Adipocyte (in vitro differentiated cells): Measurements from ENCODE around the gene RBM25.
"Not testable (repeated sequence)": the region's sequence is repeated elsewhere in the genome, so short reads cannot be mapped to it uniquely, and the experiment has no call there.

ENCODE experiments used
- DNase-seq: peaks from one replicate; pipeline ENCODE4 v3.0.0-alpha.2; 2015; ENCODE audit warnings: low read depth
- H3K27me3 ChIP-seq: replicated peaks from 2 replicates; pipeline ENCODE4 v1.7.0; 2013; ENCODE audit warnings: mild to moderate bottlenecking, low read length, moderate library complexity; ENCODE audit not compliant: control insufficient read depth, insufficient read depth
- H3K36me3 ChIP-seq: 2 replicates; pipeline ENCODE4 v1.7.0; 2013; ENCODE audit warnings: low read length, mild to moderate bottlenecking, moderate library complexity; ENCODE audit not compliant: control insufficient read depth, insufficient read depth, severe bottlenecking
- H3K4me1 ChIP-seq: 2 replicates; pipeline ENCODE4 v1.7.0; 2013; ENCODE audit warnings: mild to moderate bottlenecking, low read length, moderate library complexity; ENCODE audit not compliant: control insufficient read depth, insufficient read depth
- H3K4me3 ChIP-seq: 2 replicates; pipeline ENCODE4 v1.7.0; 2013; ENCODE audit warnings: mild to moderate bottlenecking, low read length, moderate library complexity
- H3K9ac ChIP-seq: 2 replicates; pipeline ENCODE4 v1.7.0; 2013; ENCODE audit warnings: mild to moderate bottlenecking, low read length, moderate library complexity
- H3K9me3 ChIP-seq: 2 replicates; pipeline ENCODE4 v1.7.0; 2013; ENCODE audit warnings: mild to moderate bottlenecking, low read length, moderate library complexity; ENCODE audit not compliant: control insufficient read depth

RBM25 gene

GRCh38 chr14:73036706-73037450 is 21.5 kb upstream of the RBM25 start:
- not testable (repeated sequence) for H3K27me3 ChIP-seq, H3K4me1 ChIP-seq, H3K9me3 ChIP-seq, H3K4me3 ChIP-seq, H3K36me3 ChIP-seq, H3K9ac ChIP-seq, DNase-seq

GRCh38 chr14:73047808-73048207 is 10.5 kb upstream of the RBM25 start:
- H3K9me3 ChIP-seq, result no peaks in the 10 kb centered on the region
- DNase-seq, result no peak
- H3K4me3 ChIP-seq, result no peak overlapping the region
- H3K36me3 ChIP-seq, result no peaks in the 10 kb centered on the region
- H3K27me3 ChIP-seq, result no peaks in the 10 kb centered on the region
- peaks cover 5% of the 10 kb centered on the region for H3K4me1 ChIP-seq
- H3K9ac ChIP-seq, result no peak overlapping the region

GRCh38 chr14:73049428-73049827 is 8.9 kb upstream of the RBM25 start:
- H3K9me3 ChIP-seq, result no peaks in the 10 kb centered on the region
- no peaks in the 10 kb centered on the region for H3K36me3 ChIP-seq
- H3K4me1 ChIP-seq, result peaks cover 5% of the 10 kb centered on the region
- no peaks in the 10 kb centered on the region for H3K27me3 ChIP-seq
- no peak for DNase-seq
- H3K4me3 ChIP-seq, result no peak overlapping the region
- H3K9ac ChIP-seq, result no peak overlapping the region

GRCh38 chr14:73055251-73055650 is 3.1 kb upstream of the RBM25 start:
- Histone ChIP-seq H3K27me3 (no peaks in the 10 kb centered on the region), H3K9ac (no peak overlapping the region), H3K4me3 (no peak overlapping the region), H3K36me3 (no peaks in the 10 kb centered on the region), H3K4me1 (peaks cover 9% of the 10 kb centered on the region), H3K9me3 (no peaks in the 10 kb centered on the region)
- no peak for DNase-seq

- no peaks in the 10 kb centered on the region for H3K27me3 ChIP-seq
- H3K9me3 ChIP-seq, result no peaks in the 10 kb centered on the region
- H3K4me3 ChIP-seq, result peak overlapping the region; percentile 95
- no peak for DNase-seq
- peak overlapping the region; percentile 89 for H3K9ac ChIP-seq
- H3K36me3 ChIP-seq, result peaks cover 5% of the 10 kb centered on the region
- H3K4me1 ChIP-seq, result peaks cover 24% of the 10 kb centered on the region
These were observed 450 bp upstream of the RBM25 start for GRCh38 chr14:73057944-73058223.

DNA sequence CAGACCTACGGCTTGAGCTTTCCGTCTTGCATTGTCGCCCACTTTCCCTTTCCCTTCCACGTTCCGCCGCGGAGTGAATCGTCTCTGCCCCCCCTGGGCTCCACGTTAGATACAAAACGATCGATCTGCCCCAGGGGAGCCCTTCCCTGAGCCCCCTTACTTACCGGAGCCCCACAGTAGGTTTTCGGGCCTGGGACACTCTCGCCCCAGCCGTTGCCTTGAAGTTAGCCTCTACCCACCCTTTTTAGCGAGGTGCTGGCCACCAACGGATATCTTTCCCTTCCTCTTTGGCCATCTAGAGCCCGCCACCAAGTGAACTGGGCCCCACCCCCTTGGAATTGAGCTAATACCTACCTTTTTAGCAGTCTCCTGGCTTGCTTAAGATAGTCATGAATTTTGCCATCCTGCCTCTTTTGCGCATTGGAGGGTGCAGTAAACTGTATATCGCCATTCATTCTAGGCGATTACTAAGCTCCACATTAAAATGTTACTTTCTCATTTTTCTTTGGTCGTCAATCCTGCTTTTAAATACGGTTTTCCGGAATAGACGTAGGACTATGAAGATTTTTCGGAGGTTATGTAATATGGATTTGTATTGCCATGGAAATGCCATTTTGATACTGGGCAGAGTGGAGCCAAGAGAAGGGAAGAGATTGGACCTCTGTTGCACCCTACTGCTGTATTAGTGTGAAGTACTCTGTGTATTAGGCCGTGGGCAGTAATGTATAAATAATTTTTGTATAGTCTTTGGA is 764 bp downstream of the RBM25 start:
- Histone ChIP-seq H3K4me3 (peak overlapping the region; percentile 95), H3K9ac (peak overlapping the region; percentile 89), H3K27me3 (no peaks in the 10 kb centered on the region), H3K4me1 (peaks cover 24% of the 10 kb centered on the region), H3K36me3 (peaks cover 12% of the 10 kb centered on the region), H3K9me3 (no peaks in the 10 kb centered on the region)
- peak; percentile 60 for DNase-seq

DNA sequence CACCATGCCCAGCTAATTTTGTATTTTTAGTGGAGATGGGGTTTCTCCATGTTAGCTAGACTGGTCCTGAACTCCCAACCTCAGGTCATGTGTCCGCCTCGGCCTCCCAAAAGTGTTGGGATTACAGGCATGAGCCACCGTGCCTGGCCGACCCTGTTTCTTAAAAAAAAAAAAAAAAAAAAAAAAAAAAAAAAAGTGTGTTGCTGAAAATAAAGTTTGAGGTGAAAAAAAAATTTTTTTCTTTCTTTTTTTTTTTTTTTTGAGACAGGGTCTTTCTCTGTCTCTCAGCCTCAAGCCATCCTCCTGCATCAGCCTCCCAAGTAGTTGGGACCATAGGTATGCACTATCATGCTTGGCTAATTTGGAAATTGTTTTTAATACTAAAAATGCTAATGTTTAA is 11.3 kb downstream of the RBM25 start:
- no peak for DNase-seq
- peaks cover 38% of the 10 kb centered on the region for H3K36me3 ChIP-seq
- H3K9ac ChIP-seq, result no peak overlapping the region

DNA sequence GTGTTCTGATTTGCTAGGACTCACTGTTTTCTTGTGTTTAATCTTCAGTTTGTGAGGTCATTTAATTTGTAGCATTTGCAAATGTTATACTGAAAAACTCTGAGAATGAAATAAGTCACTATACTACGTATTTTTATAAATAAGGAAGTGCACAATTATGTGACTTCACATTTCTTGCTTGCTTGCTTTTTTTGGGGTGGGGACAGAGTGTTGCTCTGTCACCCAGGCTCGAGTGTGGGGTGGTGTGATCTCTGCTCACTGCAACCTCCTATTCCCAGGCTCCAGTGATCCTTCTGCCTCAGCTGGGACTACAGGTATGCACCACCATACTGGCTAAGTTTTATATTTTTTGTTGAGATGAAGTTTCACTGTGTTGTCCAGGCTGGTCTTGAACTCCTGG is 32.7 kb downstream of the RBM25 start:
- Histone ChIP-seq H3K9ac (no peak overlapping the region), H3K36me3 (peaks cover 66% of the 10 kb centered on the region), H3K4me3 (no peak overlapping the region), H3K27me3 (no peaks in the 10 kb centered on the region), H3K9me3 (no peaks in the 10 kb centered on the region), H3K4me1 (no peaks in the 10 kb centered on the region)
- DNase-seq, result no peak

More for the DNA sequence above, 11.3 kb downstream of the RBM25 start:
- Histone ChIP-seq H3K27me3 (no peaks in the 10 kb centered on the region), H3K9me3 (no peaks in the 10 kb centered on the region), H3K4me3 (no peak overlapping the region), H3K4me1 (no peaks in the 10 kb centered on the region)

DNA sequence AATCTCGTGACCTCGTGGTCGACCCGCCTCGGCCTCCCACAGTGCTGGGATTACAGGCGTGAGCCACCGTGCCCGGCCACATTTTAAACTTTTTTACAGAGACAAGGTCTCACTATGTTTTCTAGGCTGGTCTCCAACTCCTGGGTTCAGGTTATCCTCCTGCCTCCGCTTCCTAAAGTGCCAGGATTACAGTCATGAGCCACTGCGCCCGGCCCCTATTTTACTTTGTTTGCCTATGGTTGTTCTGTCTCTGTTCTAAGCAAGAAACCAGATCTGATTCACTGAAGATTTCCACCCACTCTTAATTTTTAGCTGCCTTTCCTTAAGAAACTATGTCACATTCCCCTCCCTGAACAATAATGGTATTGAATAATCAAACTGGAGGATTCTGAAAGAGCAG is 39.1 kb downstream of the RBM25 start:
- H3K4me3 ChIP-seq, result no peak overlapping the region
- H3K4me1 ChIP-seq, result no peaks in the 10 kb centered on the region
- DNase-seq, result no peak
- peaks cover 75% of the 10 kb centered on the region for H3K36me3 ChIP-seq
- no peaks in the 10 kb centered on the region for H3K9me3 ChIP-seq
- no peak overlapping the region for H3K9ac ChIP-seq
- H3K27me3 ChIP-seq, result no peaks in the 10 kb centered on the region

DNA sequence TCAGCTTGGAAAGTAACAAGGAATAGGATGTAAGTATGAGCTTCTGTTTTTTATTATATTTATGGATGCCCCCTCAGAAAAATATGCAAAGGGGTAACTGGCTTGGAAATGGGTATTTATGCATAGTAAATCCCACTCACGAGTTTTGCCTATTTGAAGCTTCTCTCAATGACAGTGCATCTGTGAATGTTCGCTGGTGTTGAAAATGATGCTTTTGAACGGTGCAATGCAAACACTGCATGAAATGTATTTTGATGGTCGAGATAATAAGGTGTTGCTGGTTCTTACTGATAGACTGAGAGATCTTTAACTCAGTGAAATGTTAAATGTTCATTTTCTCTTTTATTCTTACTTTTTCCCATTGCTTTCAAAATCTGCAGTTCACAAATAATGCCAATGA is 42.0 kb downstream of the RBM25 start:
- Histone ChIP-seq H3K9me3 (no peaks in the 10 kb centered on the region), H3K27me3 (no peaks in the 10 kb centered on the region), H3K4me3 (no peak overlapping the region), H3K9ac (no peak overlapping the region), H3K36me3 (peaks cover 85% of the 10 kb centered on the region), H3K4me1 (peaks cover 13% of the 10 kb centered on the region)
- no peak for DNase-seq

GRCh38 chr14:73102806-73103497 is 44.6 kb downstream of the RBM25 start:
- Histone ChIP-seq H3K4me3 (no peak overlapping the region), H3K4me1 (peaks cover 16% of the 10 kb centered on the region), H3K36me3 (peaks cover 90% of the 10 kb centered on the region), H3K9ac (no peak overlapping the region), H3K27me3 (no peaks in the 10 kb centered on the region), H3K9me3 (no peaks in the 10 kb centered on the region)
- DNase-seq, result no peak
